A549 (cell line): ENCODE measurements around the gene GATA6.

ENCODE experiments used
- CEBPB ChIP-seq, 2 experiments: fragments of >200 bp in 1 of 2; sonication (Bioruptor Twin) in 1 of 2; formaldehyde crosslinking in 1 of 2; IDR thresholded peaks; 2 replicates each; pipeline ENCODE4 v1.6.1; 2012 to 2016
- CHD2 ChIP-seq: fragments of 150-350 bp; IDR thresholded peaks from 2 replicates; pipeline ENCODE4 v1.6.1; 2014; ENCODE audit warnings: low read length; ENCODE audit not compliant: partially characterized antibody
- CTCF ChIP-seq: fragments of >200 bp; sonication (Bioruptor Twin); formaldehyde crosslinking; IDR thresholded peaks from 3 replicates; pipeline ENCODE4 v1.5.1; 2016
- EP300 ChIP-seq, 2 experiments: fragments of >200 bp; sonication (Bioruptor Twin); formaldehyde crosslinking; IDR thresholded peaks; 2 replicates in 1 of 2; 3 replicates in 1 of 2; pipeline ENCODE4 v1.6.1; 2016 to 2017
- HOXA7 ChIP-seq: fragments of 250-450 bp; sonication (Bioruptor Pico); IDR thresholded peaks from 2 replicates; pipeline ENCODE4 v1.5.0; 2020; ENCODE audit warnings: mild to moderate bottlenecking, moderate library complexity
- MAFK ChIP-seq: fragments of 450-650 bp; IDR thresholded peaks from 2 replicates; pipeline ENCODE4 v1.6.1; 2014; ENCODE audit not compliant: partially characterized antibody
- MAX ChIP-seq: IDR thresholded peaks from 2 replicates; pipeline ENCODE4 v1.6.1; 2012
- MYC ChIP-seq: IDR thresholded peaks from 2 replicates; pipeline ENCODE4 v1.6.1; 2012; ENCODE audit warnings: mild to moderate bottlenecking, inconsistent platforms, low read length, improper control_type of control experiment, borderline replicate concordance
- POLR2A ChIP-seq: IDR thresholded peaks from 2 replicates; pipeline ENCODE4 v1.6.1; 2012; ENCODE audit warnings: mild to moderate bottlenecking, low read length
- POLR2AphosphoS2 ChIP-seq: conservative IDR thresholded peaks from 2 replicates; pipeline ENCODE4 v1.6.1; 2012; ENCODE audit warnings: low read length, improper control_type of control experiment, inconsistent platforms
- RFX5 ChIP-seq: fragments of 450-650 bp; IDR thresholded peaks from 2 replicates; pipeline ENCODE4 v1.7.1; 2014; ENCODE audit warnings: antibody characterized with exemption, mild to moderate bottlenecking, moderate library complexity
- SREBF2 ChIP-seq: fragments of 450-650 bp; IDR thresholded peaks from 2 replicates; pipeline ENCODE4 v1.6.1; 2014; ENCODE audit warnings: mild to moderate bottlenecking, moderate library complexity
- USF2 ChIP-seq: fragments of 450-650 bp; IDR thresholded peaks from 2 replicates; pipeline ENCODE4 v1.6.1; 2014; ENCODE audit warnings: antibody characterized with exemption
- TF ChIP-seq, protein P1 (sequence below): fragments of 150-350 bp; IDR thresholded peaks from 2 replicates; pipeline ENCODE4 v1.6.1; 2014; ENCODE audit warnings: low read depth, mild to moderate bottlenecking, low read length

DNA sequence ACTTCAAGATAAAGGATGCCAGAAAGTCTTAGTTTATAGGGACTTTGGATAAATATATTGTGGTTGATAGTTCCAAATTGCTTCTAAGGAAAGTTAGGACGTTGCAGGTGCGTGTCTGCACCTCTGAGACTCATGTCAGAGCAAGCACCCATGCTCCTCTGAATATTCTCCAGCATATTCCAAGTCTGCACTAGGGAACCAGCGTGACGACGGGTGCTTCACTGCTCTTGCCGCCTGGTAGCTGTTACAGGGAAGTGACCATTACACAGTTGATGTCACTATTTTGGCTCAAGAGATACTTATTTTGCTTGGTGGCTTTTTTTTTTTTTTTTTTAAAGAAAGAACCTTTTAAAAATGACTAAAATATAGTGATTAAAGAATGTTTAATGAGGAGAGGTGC lies 35.6 kb downstream of the GATA6 start:
- no peak for TF ChIP-seq CTCF
- no peak for TF ChIP-seq RFX5
- no peak for TF ChIP-seq USF2
- no peak for TF ChIP-seq MAFK
- no peak for TF ChIP-seq POLR2AphosphoS2
- TF ChIP-seq SREBF2, result no peak
- no peak for TF ChIP-seq MYC
- no peak for TF ChIP-seq POLR2A
- no peak for TF ChIP-seq EP300 (IDR thresholded peaks at IDR 0.05)
- no peak for TF ChIP-seq CHD2
- TF ChIP-seq MAX, result no peak
- no peak for TF ChIP-seq CEBPB (IDR thresholded peaks at IDR 0.05)
- TF ChIP-seq, protein P1, sequence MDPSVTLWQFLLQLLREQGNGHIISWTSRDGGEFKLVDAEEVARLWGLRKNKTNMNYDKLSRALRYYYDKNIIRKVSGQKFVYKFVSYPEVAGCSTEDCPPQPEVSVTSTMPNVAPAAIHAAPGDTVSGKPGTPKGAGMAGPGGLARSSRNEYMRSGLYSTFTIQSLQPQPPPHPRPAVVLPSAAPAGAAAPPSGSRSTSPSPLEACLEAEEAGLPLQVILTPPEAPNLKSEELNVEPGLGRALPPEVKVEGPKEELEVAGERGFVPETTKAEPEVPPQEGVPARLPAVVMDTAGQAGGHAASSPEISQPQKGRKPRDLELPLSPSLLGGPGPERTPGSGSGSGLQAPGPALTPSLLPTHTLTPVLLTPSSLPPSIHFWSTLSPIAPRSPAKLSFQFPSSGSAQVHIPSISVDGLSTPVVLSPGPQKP, result no peak
- TF ChIP-seq HOXA7, result no peak
